Effector memory CD8-positive, alpha-beta T cell (primary cell): ENCODE data around the gene CDK8.

Source experiments
- ATAC-seq: fragments of 150-1000 bp; cut with Tn5 transposase; replicated peaks from 2 replicates; pipeline ENCODE4 v1.10.0; 2021; ENCODE audit warnings: mild to moderate bottlenecking, moderate library complexity
- DNase-seq, 3 experiments: peaks; one replicate each; pipeline ENCODE4 v3.0.0; 2021
- H3K27ac Mint-ChIP-seq, 2 donors: one replicate each; pipeline ENCODE4 v1.8.0; 2022; ENCODE audit warnings: mild to moderate bottlenecking in 2 of 2, mixed read lengths in 2 of 2, moderate library complexity in 2 of 2
- H3K27me3 Mint-ChIP-seq, 2 donors: one replicate each; pipeline ENCODE4 v1.8.0; 2022; ENCODE audit warnings: mixed read lengths in 2 of 2
- H3K36me3 Mint-ChIP-seq: one replicate; pipeline ENCODE4 v1.8.0; 2022; ENCODE audit warnings: mild to moderate bottlenecking, moderate library complexity, mixed read lengths; ENCODE audit not compliant: insufficient read depth
- H3K4me1 Mint-ChIP-seq, 2 donors: one replicate each; pipeline ENCODE4 v1.8.0; 2022; ENCODE audit warnings: low read depth in 2 of 2, mixed read lengths in 2 of 2
- H3K4me3 Mint-ChIP-seq, 2 donors: one replicate each; pipeline ENCODE4 v1.8.0; 2022; ENCODE audit warnings: mild to moderate bottlenecking in 2 of 2, mixed read lengths in 2 of 2, moderate library complexity in 2 of 2
- H3K9me3 Mint-ChIP-seq, 2 donors: one replicate each; pipeline ENCODE4 v1.8.0; 2022; ENCODE audit warnings: mixed read lengths in 2 of 2

The CDK8 gene

GRCh38 chr13:26335158-26335557 lies 81.2 kb downstream of the CDK8 start:
- Mint-ChIP-seq H3K27ac (peak overlapping the region in 1 of 2 donors; percentile 33), H3K36me3 (no peaks in the 10 kb centered on the region), H3K9me3 (no peaks in the 10 kb centered on the region), H3K4me1 (peaks cover 18 to 41% of the 10 kb centered on the region in 2 donors), H3K27me3 (no peaks in the 10 kb centered on the region), H3K4me3 (no peak overlapping the region)
- no peak for DNase-seq
- ATAC-seq = no peak

GRCh38 chr13:26340807-26341206 lies 86.9 kb downstream of the CDK8 start:
- no peak for ATAC-seq
- DNase-seq = no peak
- H3K9me3 Mint-ChIP-seq = no peaks in the 10 kb centered on the region
- H3K27me3 Mint-ChIP-seq = no peaks in the 10 kb centered on the region
- H3K4me3 Mint-ChIP-seq = no peak overlapping the region
- no peaks in the 10 kb centered on the region for H3K36me3 Mint-ChIP-seq
- H3K27ac Mint-ChIP-seq = no peak overlapping the region
- peaks cover 2 to 6% of the 10 kb centered on the region in 2 donors for H3K4me1 Mint-ChIP-seq

- ATAC-seq (no peak), DNase-seq (no peak)
- Mint-ChIP-seq H3K9me3 (no peaks in the 10 kb centered on the region), H3K36me3 (no peaks in the 10 kb centered on the region), H3K4me1 (peaks cover 0 to 3% of the 10 kb centered on the region in 2 donors), H3K4me3 (no peak overlapping the region), H3K27me3 (no peaks in the 10 kb centered on the region), H3K27ac (no peak overlapping the region)
Observed at GRCh38 chr13:26342898-26343297, 89.0 kb downstream of the CDK8 start.

- no peaks in the 10 kb centered on the region for H3K27me3 Mint-ChIP-seq
- no peaks in the 10 kb centered on the region for H3K9me3 Mint-ChIP-seq
- H3K4me3 Mint-ChIP-seq = no peak overlapping the region
- peaks cover under 1 to 3% of the 10 kb centered on the region in 2 donors for H3K4me1 Mint-ChIP-seq
- H3K27ac Mint-ChIP-seq = no peak overlapping the region
- ATAC-seq (no peak), DNase-seq (no peak)
- no peaks in the 10 kb centered on the region for H3K36me3 Mint-ChIP-seq
Observed at GRCh38 chr13:26343816-26344215, 89.9 kb downstream of the CDK8 start.

GRCh38 chr13:26344980-26345379 lies 91.1 kb downstream of the CDK8 start:
- DNase-seq (no peak), ATAC-seq (no peak)
- Mint-ChIP-seq H3K4me1 (peaks cover 0 to 3% of the 10 kb centered on the region in 2 donors), H3K4me3 (no peak overlapping the region), H3K36me3 (peaks cover 1% of the 10 kb centered on the region), H3K9me3 (no peaks in the 10 kb centered on the region), H3K27ac (no peak overlapping the region), H3K27me3 (no peaks in the 10 kb centered on the region)

- no peak for DNase-seq
- Mint-ChIP-seq H3K4me3 (no peak overlapping the region), H3K27me3 (no peaks in the 10 kb centered on the region), H3K4me1 (peaks cover 0 to 3% of the 10 kb centered on the region in 2 donors), H3K36me3 (peaks cover 10% of the 10 kb centered on the region), H3K9me3 (no peaks in the 10 kb centered on the region), H3K27ac (no peak overlapping the region)
- ATAC-seq = no peak
Observed at GRCh38 chr13:26348966-26349365, 95.0 kb downstream of the CDK8 start.

- H3K27ac Mint-ChIP-seq = no peak overlapping the region
- H3K9me3 Mint-ChIP-seq = no peaks in the 10 kb centered on the region
- no peak overlapping the region for H3K4me3 Mint-ChIP-seq
- no peaks in the 10 kb centered on the region for H3K4me1 Mint-ChIP-seq
- no peaks in the 10 kb centered on the region for H3K27me3 Mint-ChIP-seq
- H3K36me3 Mint-ChIP-seq = peaks cover 4% of the 10 kb centered on the region
- DNase-seq (no peak), ATAC-seq (no peak)
Observed at GRCh38 chr13:26362261-26362660, 108.3 kb downstream of the CDK8 start.

GRCh38 chr13:26370553-26370952 lies 116.6 kb downstream of the CDK8 start:
- no peak overlapping the region for H3K4me3 Mint-ChIP-seq
- H3K27me3 Mint-ChIP-seq = no peaks in the 10 kb centered on the region
- DNase-seq = no peak
- H3K36me3 Mint-ChIP-seq = no peaks in the 10 kb centered on the region
- no peak for ATAC-seq
- peaks cover 9 to 10% of the 10 kb centered on the region in 2 donors for H3K4me1 Mint-ChIP-seq
- no peaks in the 10 kb centered on the region for H3K9me3 Mint-ChIP-seq
- no peak overlapping the region for H3K27ac Mint-ChIP-seq

GRCh38 chr13:26372747-26373146 lies 118.8 kb downstream of the CDK8 start:
- H3K9me3 Mint-ChIP-seq = no peaks in the 10 kb centered on the region
- no peaks in the 10 kb centered on the region for H3K27me3 Mint-ChIP-seq
- no peaks in the 10 kb centered on the region for H3K36me3 Mint-ChIP-seq
- DNase-seq (no peak), ATAC-seq (peak; percentile 81)
- peak overlapping the region in 1 of 2 donors; percentile 1 for H3K4me3 Mint-ChIP-seq
- H3K4me1 Mint-ChIP-seq = peaks cover 10 to 13% of the 10 kb centered on the region in 2 donors
- H3K27ac Mint-ChIP-seq = peak overlapping the region; percentile 38 to 65

GRCh38 chr13:26376430-26376829 lies 122.5 kb downstream of the CDK8 start:
- no peak for DNase-seq
- H3K4me3 Mint-ChIP-seq = no peak overlapping the region
- H3K4me1 Mint-ChIP-seq = peaks cover 13 to 32% of the 10 kb centered on the region in 2 donors
- H3K9me3 Mint-ChIP-seq = no peaks in the 10 kb centered on the region
- no peaks in the 10 kb centered on the region for H3K27me3 Mint-ChIP-seq
- ATAC-seq = no peak
- no peaks in the 10 kb centered on the region for H3K36me3 Mint-ChIP-seq
- H3K27ac Mint-ChIP-seq = no peak overlapping the region

GRCh38 chr13:26377038-26377437 lies 123.1 kb downstream of the CDK8 start:
- Mint-ChIP-seq H3K27me3 (no peaks in the 10 kb centered on the region), H3K9me3 (no peaks in the 10 kb centered on the region), H3K27ac (no peak overlapping the region), H3K36me3 (no peaks in the 10 kb centered on the region), H3K4me1 (peaks cover 13 to 38% of the 10 kb centered on the region in 2 donors), H3K4me3 (no peak overlapping the region)
- ATAC-seq = no peak
- DNase-seq = no peak

GRCh38 chr13:26378116-26378515 lies 124.2 kb downstream of the CDK8 start:
- no peaks in the 10 kb centered on the region for H3K36me3 Mint-ChIP-seq

GRCh38 chr13:26379831-26380230 lies 125.9 kb downstream of the CDK8 start:
- H3K27me3 Mint-ChIP-seq = no peaks in the 10 kb centered on the region
- H3K4me1 Mint-ChIP-seq = peaks cover 6 to 34% of the 10 kb centered on the region in 2 donors
- H3K4me3 Mint-ChIP-seq = no peak overlapping the region
- no peaks in the 10 kb centered on the region for H3K36me3 Mint-ChIP-seq
- H3K9me3 Mint-ChIP-seq = no peaks in the 10 kb centered on the region
- ATAC-seq = no peak
- peak overlapping the region in 1 of 2 donors; percentile 18 for H3K27ac Mint-ChIP-seq
- DNase-seq = no peak

More at GRCh38 chr13:26378116-26378515, 124.2 kb downstream of the CDK8 start:
- Mint-ChIP-seq H3K27ac (no peak overlapping the region), H3K4me3 (no peak overlapping the region), H3K9me3 (no peaks in the 10 kb centered on the region), H3K4me1 (peaks cover 6 to 36% of the 10 kb centered on the region in 2 donors), H3K27me3 (no peaks in the 10 kb centered on the region)
- DNase-seq (no peak), ATAC-seq (no peak)

GRCh38 chr13:26380930-26381329 lies 127.0 kb downstream of the CDK8 start:
- peak overlapping the region in 1 of 2 donors; percentile 2 for H3K4me3 Mint-ChIP-seq
- H3K4me1 Mint-ChIP-seq = peaks cover 6 to 34% of the 10 kb centered on the region in 2 donors
- no peak for ATAC-seq
- no peaks in the 10 kb centered on the region for H3K9me3 Mint-ChIP-seq
- H3K27ac Mint-ChIP-seq = peak overlapping the region; percentile 2 to 44
- peaks cover 6% of the 10 kb centered on the region for H3K36me3 Mint-ChIP-seq
- H3K27me3 Mint-ChIP-seq = no peaks in the 10 kb centered on the region
- DNase-seq = no peak

- no peak overlapping the region for H3K4me3 Mint-ChIP-seq
- H3K27me3 Mint-ChIP-seq = no peaks in the 10 kb centered on the region
- H3K9me3 Mint-ChIP-seq = no peaks in the 10 kb centered on the region
- peaks cover 9% of the 10 kb centered on the region for H3K36me3 Mint-ChIP-seq
- H3K27ac Mint-ChIP-seq = no peak overlapping the region
- H3K4me1 Mint-ChIP-seq = peaks cover 6 to 31% of the 10 kb centered on the region in 2 donors
- DNase-seq (no peak), ATAC-seq (no peak)
Observed at GRCh38 chr13:26382366-26382765, 128.4 kb downstream of the CDK8 start.
